Activated naive CD8-positive, alpha-beta T cell treated with anti-CD3 and anti-CD28 coated beads for 36 hours (primary cell): ENCODE measurements around the gene RASAL2. TPM values are rescaled to one million over a fixed set of nuclear protein-coding genes. Genes with fewer than 3 reads are reported as not detected.

ENCODE experiments used
- DNase-seq: peaks from one replicate; pipeline ENCODE4 v3.0.0; 2021
- H3K27ac Mint-ChIP-seq: one replicate; pipeline ENCODE4 v1.8.0; 2022; ENCODE audit warnings: mild to moderate bottlenecking, moderate library complexity, mixed read lengths
- H3K27me3 Mint-ChIP-seq: one replicate; pipeline ENCODE4 v1.8.0; 2022; ENCODE audit warnings: mild to moderate bottlenecking, mixed read lengths
- H3K36me3 Mint-ChIP-seq: one replicate; pipeline ENCODE4 v1.8.0; 2021; ENCODE audit warnings: mild to moderate bottlenecking, mixed read lengths
- H3K4me1 Mint-ChIP-seq: one replicate; pipeline ENCODE4 v1.8.0; 2021; ENCODE audit warnings: mixed read lengths
- H3K4me3 Mint-ChIP-seq: one replicate; pipeline ENCODE4 v1.8.0; 2022; ENCODE audit warnings: mild to moderate bottlenecking, moderate library complexity, mixed read lengths
- H3K9me3 Mint-ChIP-seq: one replicate; pipeline ENCODE4 v1.8.0; 2022; ENCODE audit warnings: mixed read lengths
- total RNA-seq, 2 experiments: library from RNA; stranded (reverse); gene quantifications; one replicate each; pipeline ENCODE4 v1.2.3, GENCODE V29; 2021

RASAL2 gene
- total RNA-seq, 2 experiments from 2014 or later, result not detected

DNA sequence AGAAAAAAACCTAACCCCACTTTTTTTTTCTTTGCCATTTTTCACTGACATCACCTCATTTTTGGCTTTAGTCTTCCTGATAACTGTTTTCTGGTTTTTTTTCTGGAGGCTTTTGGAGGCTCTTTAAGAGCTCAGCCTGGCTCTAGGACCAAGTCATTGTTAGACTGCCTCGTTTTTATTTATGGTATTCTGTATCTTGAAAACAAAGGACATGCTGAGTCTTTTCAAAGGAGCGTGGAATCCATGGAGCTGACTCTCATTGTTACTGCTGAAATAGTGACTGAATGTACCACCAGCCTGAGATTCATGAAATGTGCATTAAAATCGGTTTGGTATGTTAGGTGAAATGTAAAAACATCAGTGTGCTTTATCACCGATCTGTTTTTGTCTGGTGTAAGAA, 28.0 kb downstream of the RASAL2 start:
- H3K4me1 Mint-ChIP-seq, result no peaks in the 10 kb centered on the region
- DNase-seq, result no peak
- no peaks in the 10 kb centered on the region for H3K27me3 Mint-ChIP-seq
- H3K4me3 Mint-ChIP-seq, result no peak overlapping the region
- no peaks in the 10 kb centered on the region for H3K9me3 Mint-ChIP-seq
- no peak overlapping the region for H3K27ac Mint-ChIP-seq
- no peaks in the 10 kb centered on the region for H3K36me3 Mint-ChIP-seq

DNA sequence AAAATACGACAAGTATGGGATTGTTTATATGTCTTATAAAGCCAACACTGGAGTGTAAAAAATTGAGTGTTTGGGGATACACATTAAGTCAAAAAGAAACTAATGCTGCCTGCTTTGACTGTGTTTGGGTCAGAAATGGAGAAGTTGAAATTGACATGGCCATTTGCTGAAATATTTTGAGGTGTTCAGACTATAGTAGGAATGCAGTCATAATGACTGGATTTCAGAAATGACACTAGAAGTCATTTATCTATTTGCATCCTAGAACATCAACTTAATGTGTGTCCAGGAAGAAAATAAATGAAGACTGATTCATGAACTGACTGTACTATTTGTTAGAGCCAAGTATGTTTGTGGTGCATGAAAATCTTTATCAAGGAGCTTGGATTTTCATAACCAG, 28.4 kb downstream of the RASAL2 start:
- Mint-ChIP-seq H3K27me3 (no peaks in the 10 kb centered on the region), H3K4me3 (no peak overlapping the region), H3K27ac (no peak overlapping the region), H3K36me3 (no peaks in the 10 kb centered on the region), H3K9me3 (no peaks in the 10 kb centered on the region), H3K4me1 (no peaks in the 10 kb centered on the region)
- no peak for DNase-seq

DNA sequence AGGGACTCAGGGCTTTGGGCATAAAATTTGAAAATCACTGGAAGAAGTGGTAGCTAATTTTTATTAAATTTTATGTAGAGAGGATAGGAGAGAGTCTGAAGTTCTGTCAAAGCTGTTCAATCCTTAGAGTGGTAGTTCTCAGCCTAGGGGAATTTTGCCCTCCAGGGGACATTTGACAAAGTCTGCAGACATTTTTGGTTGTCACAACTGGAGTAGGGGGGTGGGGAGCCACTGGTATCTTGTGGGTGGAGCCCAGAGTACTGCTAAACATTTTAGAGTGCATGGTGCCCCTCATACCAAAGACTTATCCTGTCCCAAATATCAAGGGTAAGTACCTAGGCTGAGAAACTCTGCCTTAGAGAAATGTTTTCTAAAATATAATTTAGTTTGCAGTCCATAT, 30.2 kb downstream of the RASAL2 start:
- Mint-ChIP-seq H3K4me1 (no peaks in the 10 kb centered on the region), H3K9me3 (no peaks in the 10 kb centered on the region), H3K36me3 (no peaks in the 10 kb centered on the region), H3K27me3 (no peaks in the 10 kb centered on the region), H3K4me3 (no peak overlapping the region), H3K27ac (no peak overlapping the region)
- DNase-seq, result no peak

DNA sequence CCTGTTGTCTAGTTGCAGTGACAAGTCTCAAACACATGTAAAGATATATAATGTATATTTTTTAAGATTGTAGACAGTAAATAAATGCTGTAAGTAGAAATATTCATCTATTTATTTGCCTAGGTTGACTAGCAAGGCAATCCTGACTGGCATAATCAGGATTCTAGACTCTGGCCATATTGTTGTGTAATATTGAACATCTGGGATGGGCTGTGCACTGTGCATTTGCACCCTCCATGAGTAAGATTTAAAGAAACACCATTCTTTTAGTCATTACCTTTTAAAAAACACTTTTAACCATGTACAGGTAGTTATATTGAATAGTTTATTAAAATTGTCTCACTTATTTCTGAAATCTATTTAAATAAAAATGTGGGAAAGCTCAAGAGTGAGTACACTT, 32.4 kb downstream of the RASAL2 start:
- H3K27me3 Mint-ChIP-seq, result no peaks in the 10 kb centered on the region
- H3K4me3 Mint-ChIP-seq, result no peak overlapping the region
- no peak overlapping the region for H3K27ac Mint-ChIP-seq
- H3K36me3 Mint-ChIP-seq, result no peaks in the 10 kb centered on the region
- no peaks in the 10 kb centered on the region for H3K9me3 Mint-ChIP-seq
- no peak for DNase-seq
- H3K4me1 Mint-ChIP-seq, result no peaks in the 10 kb centered on the region

- H3K4me3 Mint-ChIP-seq, result no peak overlapping the region
- H3K27ac Mint-ChIP-seq, result no peak overlapping the region
- DNase-seq, result no peak
- H3K4me1 Mint-ChIP-seq, result no peaks in the 10 kb centered on the region
- H3K9me3 Mint-ChIP-seq, result no peaks in the 10 kb centered on the region
- H3K27me3 Mint-ChIP-seq, result no peaks in the 10 kb centered on the region
- H3K36me3 Mint-ChIP-seq, result no peaks in the 10 kb centered on the region
These were observed 32.9 kb downstream of the RASAL2 start for GRCh38 chr1:178126741-178127185.

GRCh38 chr1:178127482-178128191, 33.7 kb downstream of the RASAL2 start:
- DNase-seq, result no peak
- Mint-ChIP-seq H3K36me3 (no peaks in the 10 kb centered on the region), H3K4me1 (no peaks in the 10 kb centered on the region), H3K27me3 (no peaks in the 10 kb centered on the region), H3K9me3 (peaks cover 1% of the 10 kb centered on the region), H3K27ac (no peak overlapping the region), H3K4me3 (no peak overlapping the region)

DNA sequence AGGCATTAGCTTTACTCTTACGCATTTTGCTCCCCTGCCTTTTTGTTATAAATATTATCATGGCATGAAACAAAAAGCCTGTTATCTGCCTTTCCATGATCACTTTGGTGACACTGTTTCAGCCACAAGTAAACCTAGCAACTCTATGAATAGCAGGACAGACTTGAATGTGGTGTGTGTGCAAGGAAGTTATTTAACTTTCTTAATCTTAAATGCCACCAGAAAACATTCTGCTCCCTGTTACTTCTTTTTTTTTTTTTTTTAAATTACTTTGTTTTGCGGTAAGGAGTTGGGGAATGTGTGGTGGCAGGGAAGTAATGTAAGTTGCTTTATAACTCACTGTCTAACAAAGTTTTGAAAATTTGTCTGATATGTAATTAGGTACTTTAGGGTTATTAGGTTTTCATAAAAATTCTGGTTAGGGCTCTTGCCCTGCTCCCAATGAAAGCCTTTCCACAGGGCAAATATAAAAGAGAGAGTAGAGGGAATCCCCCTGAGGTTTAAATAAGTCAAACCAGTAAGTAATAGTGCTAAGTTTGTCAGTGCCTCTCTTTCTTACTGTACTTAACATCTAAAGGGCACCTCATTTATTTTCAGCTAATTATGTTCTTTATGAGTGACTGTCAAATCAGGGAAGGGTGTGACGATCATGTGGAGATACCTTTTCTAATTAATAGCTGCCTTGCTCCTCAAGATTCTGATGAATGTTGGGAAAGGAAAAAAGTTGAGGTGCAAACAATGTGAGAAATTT, 39.5 kb downstream of the RASAL2 start:
- Mint-ChIP-seq H3K9me3 (peaks cover 2% of the 10 kb centered on the region), H3K4me3 (no peak overlapping the region), H3K27me3 (peaks cover 3% of the 10 kb centered on the region), H3K27ac (no peak overlapping the region), H3K4me1 (no peaks in the 10 kb centered on the region), H3K36me3 (no peaks in the 10 kb centered on the region)
- DNase-seq, result no peak

DNA sequence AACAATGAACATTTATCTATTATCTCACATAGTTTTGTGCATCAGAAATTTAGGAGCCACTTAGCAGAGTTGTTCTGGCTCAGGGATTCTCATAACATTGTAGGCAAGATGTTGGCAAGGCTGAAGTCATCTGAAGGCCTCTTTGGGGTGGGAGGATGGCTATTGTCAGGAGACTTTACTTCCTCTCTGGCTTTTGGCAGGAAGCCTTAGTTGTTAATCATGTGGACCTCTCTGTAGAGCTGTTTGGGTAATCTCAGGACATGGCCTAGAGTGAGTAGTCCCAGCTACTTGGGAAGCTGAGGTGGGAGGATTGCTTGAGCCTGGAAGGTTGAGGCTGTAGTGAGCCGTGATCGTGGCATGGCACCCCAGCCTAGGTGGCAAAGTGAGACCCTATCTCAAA, 40.2 kb downstream of the RASAL2 start:
- Mint-ChIP-seq H3K4me3 (no peak overlapping the region), H3K4me1 (no peaks in the 10 kb centered on the region), H3K9me3 (peaks cover 2% of the 10 kb centered on the region), H3K36me3 (no peaks in the 10 kb centered on the region), H3K27me3 (peaks cover 3% of the 10 kb centered on the region), H3K27ac (no peak overlapping the region)
- DNase-seq, result no peak

DNA sequence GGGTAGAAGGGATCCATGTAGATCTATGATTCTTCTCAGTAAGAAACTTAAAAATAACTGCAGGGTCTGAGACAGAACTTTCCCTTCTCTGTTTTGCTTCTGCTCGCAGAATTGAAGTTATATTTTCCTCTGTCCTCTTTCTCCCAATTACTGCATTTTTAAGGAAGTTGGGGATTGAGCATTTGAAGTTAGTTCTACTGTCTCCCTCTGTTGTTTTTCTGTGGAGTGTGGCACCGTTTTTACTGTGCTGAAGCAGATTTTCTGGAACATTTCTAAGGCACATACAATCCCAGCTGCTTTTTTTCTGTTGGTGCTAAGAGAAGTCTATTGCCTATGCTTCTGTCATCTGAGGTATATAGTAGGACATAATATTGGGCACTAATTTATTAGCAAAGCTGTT, 43.3 kb downstream of the RASAL2 start:
- no peaks in the 10 kb centered on the region for H3K4me1 Mint-ChIP-seq
- no peak overlapping the region for H3K27ac Mint-ChIP-seq
- peaks cover 2% of the 10 kb centered on the region for H3K9me3 Mint-ChIP-seq
- H3K36me3 Mint-ChIP-seq, result no peaks in the 10 kb centered on the region
- H3K4me3 Mint-ChIP-seq, result no peak overlapping the region
- H3K27me3 Mint-ChIP-seq, result peaks cover 3% of the 10 kb centered on the region
- no peak for DNase-seq

- Mint-ChIP-seq H3K36me3 (no peaks in the 10 kb centered on the region), H3K9me3 (no peaks in the 10 kb centered on the region), H3K27ac (no peak overlapping the region), H3K4me1 (no peaks in the 10 kb centered on the region), H3K4me3 (no peak overlapping the region), H3K27me3 (no peaks in the 10 kb centered on the region)
- DNase-seq, result no peak
These were observed 48.9 kb downstream of the RASAL2 start for GRCh38 chr1:178142806-178143205.

GRCh38 chr1:178143730-178144690, 50.1 kb downstream of the RASAL2 start:
- Mint-ChIP-seq H3K36me3 (no peaks in the 10 kb centered on the region), H3K27ac (no peak overlapping the region), H3K4me1 (no peaks in the 10 kb centered on the region), H3K4me3 (no peak overlapping the region), H3K9me3 (no peaks in the 10 kb centered on the region), H3K27me3 (no peaks in the 10 kb centered on the region)
- no peak for DNase-seq

DNA sequence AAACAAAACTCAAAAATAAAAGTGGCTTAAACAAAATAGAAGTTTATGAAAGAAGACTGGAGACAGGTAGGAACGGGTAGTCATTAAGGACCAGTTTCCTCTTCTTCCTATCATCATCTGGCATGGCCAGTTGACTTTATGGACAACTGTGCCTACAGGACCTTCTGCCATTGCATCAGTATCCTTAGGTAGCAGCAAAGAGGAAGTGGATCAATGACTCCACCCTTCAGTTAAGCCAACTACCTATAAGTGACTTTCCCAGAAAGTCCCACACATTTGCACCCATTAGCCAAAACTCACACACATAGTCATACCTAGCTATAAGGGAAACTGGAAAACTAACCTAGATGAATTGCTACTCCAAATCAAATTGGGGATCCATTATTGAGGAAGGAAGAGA, 51.7 kb downstream of the RASAL2 start:
- Mint-ChIP-seq H3K4me3 (no peak overlapping the region), H3K36me3 (no peaks in the 10 kb centered on the region), H3K4me1 (no peaks in the 10 kb centered on the region), H3K27ac (no peak overlapping the region), H3K27me3 (no peaks in the 10 kb centered on the region), H3K9me3 (no peaks in the 10 kb centered on the region)
- DNase-seq, result no peak

GRCh38 chr1:178146436-178146835, 52.5 kb downstream of the RASAL2 start:
- no peaks in the 10 kb centered on the region for H3K9me3 Mint-ChIP-seq
- no peak overlapping the region for H3K4me3 Mint-ChIP-seq
- H3K4me1 Mint-ChIP-seq, result no peaks in the 10 kb centered on the region
- no peak overlapping the region for H3K27ac Mint-ChIP-seq
- no peak for DNase-seq
- no peaks in the 10 kb centered on the region for H3K27me3 Mint-ChIP-seq
- no peaks in the 10 kb centered on the region for H3K36me3 Mint-ChIP-seq

- H3K27me3 Mint-ChIP-seq, result no peaks in the 10 kb centered on the region
- H3K9me3 Mint-ChIP-seq, result no peaks in the 10 kb centered on the region
- no peak for DNase-seq
- H3K4me1 Mint-ChIP-seq, result no peaks in the 10 kb centered on the region
- H3K4me3 Mint-ChIP-seq, result no peak overlapping the region
- no peak overlapping the region for H3K27ac Mint-ChIP-seq
- H3K36me3 Mint-ChIP-seq, result no peaks in the 10 kb centered on the region
These were observed 56.7 kb downstream of the RASAL2 start for GRCh38 chr1:178150610-178151009.

- Mint-ChIP-seq H3K36me3 (no peaks in the 10 kb centered on the region), H3K4me1 (no peaks in the 10 kb centered on the region), H3K27me3 (no peaks in the 10 kb centered on the region), H3K4me3 (no peak overlapping the region), H3K27ac (no peak overlapping the region), H3K9me3 (no peaks in the 10 kb centered on the region)
- no peak for DNase-seq
These were observed 57.9 kb downstream of the RASAL2 start for GRCh38 chr1:178151831-178152230.
